Brain microvascular endothelial cell (primary cell): ENCODE results near the gene DUOX1.

ENCODE experiments used
- DNase-seq: peaks from one replicate; pipeline ENCODE4 v3.0.0-alpha.2; 2020
- H3K27ac ChIP-seq: fragments of 250-450 bp; sonication (Bioruptor Pico); 2 replicates; pipeline ENCODE4 v1.5.1; 2020; ENCODE audit warnings: mild to moderate bottlenecking, moderate library complexity
- H3K27me3 ChIP-seq: fragments of 250-450 bp; sonication (Bioruptor Pico); replicated peaks from 2 replicates; pipeline ENCODE4 v1.5.1; 2020; ENCODE audit warnings: mild to moderate bottlenecking
- H3K36me3 ChIP-seq: fragments of 250-450 bp; sonication (Bioruptor Pico); replicated peaks from 2 replicates; pipeline ENCODE4 v1.5.1; 2020; ENCODE audit warnings: mild to moderate bottlenecking
- H3K4me3 ChIP-seq: 2 replicates; pipeline ENCODE4 v1.5.1; 2011; ENCODE audit warnings: low read depth, mild to moderate bottlenecking, control low read depth, low read length, moderate library complexity
- CTCF ChIP-seq: IDR thresholded peaks from 2 replicates; pipeline ENCODE4 v1.5.1; 2011; ENCODE audit warnings: low read depth, mild to moderate bottlenecking, moderate library complexity, low read length, control low read depth, inconsistent platforms; ENCODE audit errors: missing control alignments
- in situ Hi-C: cut with HindIII; loops from 2 replicates; pipeline ENCODE4 v1.10.0; 2017; ENCODE audit warnings: low sequenced_read_pairs, low pct_ligation_motif_present

Gene DUOX1

GRCh38 chr15:45128971-45129639, 689 bp upstream of the DUOX1 start:
- in situ Hi-C loops, result no loop called here
- Histone ChIP-seq H3K27ac (no peak overlapping the region), H3K4me3 (no peak overlapping the region), H3K27me3 (peaks cover 47% of the 10 kb centered on the region), H3K36me3 (no peaks in the 10 kb centered on the region)
- no peak for DNase-seq
- TF ChIP-seq CTCF, result no peak

GRCh38 chr15:45130291-45131000, 652 bp downstream of the DUOX1 start:
- TF ChIP-seq CTCF, result no peak
- Histone ChIP-seq H3K4me3 (no peak overlapping the region), H3K27ac (no peak overlapping the region), H3K27me3 (peaks cover 60% of the 10 kb centered on the region), H3K36me3 (no peaks in the 10 kb centered on the region)
- in situ Hi-C loops, result no loop called here
- DNase-seq, result no peak

GRCh38 chr15:45131510-45131909, 1.7 kb downstream of the DUOX1 start:
- in situ Hi-C loops, result no loop called here
- peaks cover 66% of the 10 kb centered on the region for H3K27me3 ChIP-seq
- no peak for TF ChIP-seq CTCF

GRCh38 chr15:45132844-45133560, 3.2 kb downstream of the DUOX1 start:
- TF ChIP-seq CTCF, result no peak
- no peak for DNase-seq
- H3K27me3 ChIP-seq, result peaks cover 64% of the 10 kb centered on the region
- H3K27ac ChIP-seq, result no peak overlapping the region
- in situ Hi-C loops, result no loop called here
- H3K4me3 ChIP-seq, result no peak overlapping the region
- no peaks in the 10 kb centered on the region for H3K36me3 ChIP-seq

More at GRCh38 chr15:45131510-45131909, 1.7 kb downstream of the DUOX1 start:
- DNase-seq, result no peak
- Histone ChIP-seq H3K4me3 (no peak overlapping the region), H3K36me3 (no peaks in the 10 kb centered on the region), H3K27ac (no peak overlapping the region)

GRCh38 chr15:45133561-45133920, 3.7 kb downstream of the DUOX1 start:
- H3K36me3 ChIP-seq, result no peaks in the 10 kb centered on the region
- in situ Hi-C loops, result no loop called here
- TF ChIP-seq CTCF, result no peak
- no peak overlapping the region for H3K27ac ChIP-seq
- no peak for DNase-seq
- no peak overlapping the region for H3K4me3 ChIP-seq
- H3K27me3 ChIP-seq, result peaks cover 60% of the 10 kb centered on the region
